ENCODE data around the gene NPLOC4.
A peak's percentile ranks its signal among the peaks of the same experiment; 100 is the strongest.

NPLOC4 gene

DNA sequence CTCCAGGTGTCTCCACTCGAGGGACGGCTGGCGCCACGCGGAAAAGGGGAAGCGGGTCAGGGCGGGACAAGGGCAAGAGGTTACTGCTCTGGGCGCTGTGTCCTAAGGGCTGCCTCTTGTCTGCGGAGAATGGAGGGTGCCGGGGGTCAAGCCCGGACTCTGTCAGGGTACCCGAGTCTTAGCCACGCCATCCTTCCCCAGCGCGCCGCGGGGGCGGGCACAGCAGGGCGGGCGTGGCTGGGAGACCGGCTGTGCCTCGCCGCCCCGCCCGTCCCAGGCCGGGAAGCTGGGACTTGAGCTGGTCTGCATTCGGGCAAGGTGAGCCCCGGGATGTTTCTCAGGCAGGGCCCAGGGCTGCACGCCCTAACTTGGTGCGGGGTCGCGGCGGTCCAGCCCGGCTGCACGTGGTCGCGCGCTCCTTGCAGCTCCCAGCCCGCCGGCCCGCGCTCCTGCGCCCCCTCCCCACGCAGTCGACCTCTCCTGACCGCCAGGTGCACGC is 118.1 kb downstream of the NPLOC4 start:
- TF ChIP-seq, protein P1, sequence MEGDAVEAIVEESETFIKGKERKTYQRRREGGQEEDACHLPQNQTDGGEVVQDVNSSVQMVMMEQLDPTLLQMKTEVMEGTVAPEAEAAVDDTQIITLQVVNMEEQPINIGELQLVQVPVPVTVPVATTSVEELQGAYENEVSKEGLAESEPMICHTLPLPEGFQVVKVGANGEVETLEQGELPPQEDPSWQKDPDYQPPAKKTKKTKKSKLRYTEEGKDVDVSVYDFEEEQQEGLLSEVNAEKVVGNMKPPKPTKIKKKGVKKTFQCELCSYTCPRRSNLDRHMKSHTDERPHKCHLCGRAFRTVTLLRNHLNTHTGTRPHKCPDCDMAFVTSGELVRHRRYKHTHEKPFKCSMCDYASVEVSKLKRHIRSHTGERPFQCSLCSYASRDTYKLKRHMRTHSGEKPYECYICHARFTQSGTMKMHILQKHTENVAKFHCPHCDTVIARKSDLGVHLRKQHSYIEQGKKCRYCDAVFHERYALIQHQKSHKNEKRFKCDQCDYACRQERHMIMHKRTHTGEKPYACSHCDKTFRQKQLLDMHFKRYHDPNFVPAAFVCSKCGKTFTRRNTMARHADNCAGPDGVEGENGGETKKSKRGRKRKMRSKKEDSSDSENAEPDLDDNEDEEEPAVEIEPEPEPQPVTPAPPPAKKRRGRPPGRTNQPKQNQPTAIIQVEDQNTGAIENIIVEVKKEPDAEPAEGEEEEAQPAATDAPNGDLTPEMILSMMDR (IDR thresholded peaks at IDR 0.05; ENCODE audit: insufficient read depth, low read depth, low read length, missing control alignments), result no peak
- peak overlapping the region; percentile 25 for H3K4me3 ChIP-seq (ENCODE audit: low read length)
- peak; percentile 66 for DNase-seq (ENCODE audit: low read depth)

DNA sequence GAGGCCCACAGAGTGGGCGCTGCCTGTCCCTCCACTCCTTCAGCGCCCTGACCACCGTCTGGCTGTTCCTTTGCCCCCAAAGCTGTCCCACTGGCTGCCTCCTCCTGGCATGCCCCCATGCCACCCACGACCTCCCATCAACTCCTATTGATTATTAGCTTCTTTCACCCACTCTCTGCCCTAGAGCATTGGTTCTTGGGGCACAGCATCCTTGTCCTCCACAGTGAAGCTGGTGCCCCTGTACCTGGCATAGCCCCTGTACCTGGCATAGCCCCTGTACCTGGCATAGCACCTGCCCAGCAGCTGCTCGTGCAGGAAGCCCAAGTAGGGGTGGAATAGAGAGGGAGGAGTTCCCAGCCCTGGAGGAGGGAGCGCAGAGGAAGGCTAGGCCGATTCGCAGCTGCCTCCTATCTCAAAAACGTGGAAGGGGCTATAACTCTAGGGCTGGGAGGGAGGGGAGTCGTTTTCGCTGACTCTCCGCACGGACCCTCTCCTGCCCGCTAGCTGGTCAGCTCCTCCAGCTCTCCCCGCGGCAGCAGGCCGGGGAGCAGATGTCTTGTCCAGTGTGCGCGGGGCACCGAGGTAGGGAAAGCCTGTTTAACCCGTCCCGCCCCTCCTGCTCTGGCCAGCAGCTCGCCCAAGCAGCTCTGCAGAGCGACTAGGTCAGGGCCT is 118.7 kb downstream of the NPLOC4 start:
- no peak for DNase-seq (ENCODE audit: low read depth)
- TF ChIP-seq, protein P1 (IDR thresholded peaks at IDR 0.05; ENCODE audit: insufficient read depth, low read depth, low read length, missing control alignments), result no peak
- no peak overlapping the region for H3K4me3 ChIP-seq (ENCODE audit: low read length)

DNA sequence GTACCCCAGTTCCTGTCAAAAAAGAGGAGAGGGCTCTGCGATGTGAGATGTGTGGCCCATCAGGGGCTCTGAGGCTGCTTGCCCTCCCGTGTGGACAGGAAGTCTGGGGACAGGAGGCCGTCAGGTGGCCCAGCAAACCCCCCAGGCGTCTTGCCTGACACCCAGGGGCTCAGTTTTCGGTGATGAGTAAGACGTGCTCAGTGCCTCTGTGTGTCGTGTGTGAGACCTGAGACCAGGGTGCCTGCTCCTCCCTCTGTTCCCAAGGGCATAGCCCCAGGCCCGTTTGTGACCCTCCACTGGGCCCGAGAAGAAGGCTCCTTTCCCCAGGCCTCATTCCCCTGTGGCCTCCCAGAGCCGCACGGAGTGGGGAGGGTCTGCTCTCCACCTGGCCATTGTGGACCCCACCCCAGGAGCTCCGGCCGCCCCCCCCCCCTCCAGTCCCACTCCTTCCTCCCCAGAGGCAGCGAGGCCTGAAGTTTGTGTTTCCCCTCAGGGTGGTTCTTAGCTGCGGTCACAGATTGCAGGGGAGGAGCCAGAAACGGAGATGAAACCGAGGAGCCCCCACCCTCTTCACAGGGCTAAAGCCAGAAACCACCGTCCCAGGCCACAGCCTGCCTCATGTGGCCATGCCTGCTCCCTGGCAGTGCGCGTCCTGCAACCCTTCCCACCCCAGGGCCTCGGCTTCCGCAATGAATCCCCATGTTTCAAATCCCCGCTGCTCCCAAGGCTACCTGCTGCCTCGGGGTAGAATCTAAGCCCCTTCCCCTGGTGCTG is 119.4 kb downstream of the NPLOC4 start:
- DNase-seq (ENCODE audit: low read depth), result no peak
- no peak overlapping the region for H3K4me3 ChIP-seq (ENCODE audit: low read length)
- TF ChIP-seq, protein P1 (IDR thresholded peaks at IDR 0.05; ENCODE audit: insufficient read depth, low read depth, low read length, missing control alignments), result no peak

DNA sequence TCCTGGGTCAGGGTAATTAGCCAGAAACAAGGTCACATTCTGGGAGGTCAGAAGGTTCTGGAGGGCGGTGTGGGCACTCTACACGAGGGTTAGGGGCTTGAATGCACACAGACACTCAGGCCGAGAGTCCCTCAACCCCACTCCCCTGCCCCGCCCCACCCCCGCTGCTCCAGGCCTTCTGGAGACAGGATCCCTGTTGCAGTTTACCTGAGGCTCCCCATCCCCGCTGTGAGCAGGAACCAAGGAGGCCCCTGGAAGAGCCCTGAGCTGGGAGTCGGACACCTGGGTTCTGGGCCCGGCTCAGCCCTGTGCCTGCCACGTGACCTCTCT is 119.9 kb downstream of the NPLOC4 start:
- no peak for DNase-seq (ENCODE audit: low read depth)
- no peak overlapping the region for H3K4me3 ChIP-seq (ENCODE audit: low read length)
- TF ChIP-seq, protein P1 (IDR thresholded peaks at IDR 0.05; ENCODE audit: insufficient read depth, low read depth, low read length, missing control alignments), result no peak

DNA sequence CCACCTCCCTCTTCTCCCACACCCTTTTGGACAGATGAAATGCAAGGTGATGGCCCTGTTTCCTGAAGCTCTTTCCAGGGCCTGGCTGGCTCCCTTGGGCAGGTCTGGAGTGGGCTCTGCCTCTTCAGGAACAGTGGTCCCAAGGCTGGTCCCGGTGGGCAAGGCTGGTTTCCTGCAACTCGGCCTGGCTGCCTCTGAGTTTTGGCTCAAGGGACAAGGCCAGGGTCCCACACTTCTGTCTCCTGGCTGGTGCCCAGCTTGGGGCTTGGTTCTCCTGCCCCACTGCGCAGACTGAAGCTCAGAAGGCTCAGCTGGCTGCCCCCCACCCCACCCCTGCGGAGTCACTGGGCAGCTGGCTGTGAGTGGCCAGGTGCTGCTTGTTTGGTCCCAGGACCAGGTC is 120.5 kb downstream of the NPLOC4 start:
- no peak for DNase-seq (ENCODE audit: low read depth)
- no peak overlapping the region for H3K4me3 ChIP-seq (ENCODE audit: low read length)
- TF ChIP-seq, protein P1 (IDR thresholded peaks at IDR 0.05; ENCODE audit: insufficient read depth, low read depth, low read length, missing control alignments), result no peak

DNA sequence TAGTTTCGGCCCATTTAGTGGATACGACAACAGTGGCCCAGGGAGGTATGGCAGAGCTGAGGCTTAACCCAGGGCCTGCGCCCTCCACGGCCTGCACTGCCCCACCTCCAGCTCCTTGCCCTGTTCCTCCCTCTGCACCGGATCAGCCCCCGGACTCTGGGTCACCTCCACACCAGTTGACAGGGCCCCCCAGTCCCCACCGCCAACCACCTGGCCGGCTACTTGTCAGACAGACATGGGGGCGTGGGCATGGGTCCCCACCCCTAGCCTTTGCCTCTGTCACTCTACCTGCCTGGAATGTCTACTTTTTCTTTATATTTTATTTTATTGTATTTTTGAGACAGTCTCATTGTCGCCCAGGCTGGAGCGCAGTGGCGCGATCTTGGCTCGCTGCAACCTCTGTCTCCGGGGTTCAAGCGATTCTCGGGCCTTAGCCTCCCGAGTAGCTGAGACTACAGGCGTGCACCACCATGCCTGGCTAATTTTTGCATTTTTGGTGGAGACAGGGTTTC is 121.3 kb downstream of the NPLOC4 start:
- DNase-seq (ENCODE audit: low read depth), result no peak
- H3K4me3 ChIP-seq (ENCODE audit: low read length), result peak overlapping the region; percentile 48
- TF ChIP-seq, protein P1 (IDR thresholded peaks at IDR 0.05; ENCODE audit: insufficient read depth, low read depth, low read length, missing control alignments), result no peak

All from epithelial cell of esophagus (primary cell).